Body of pancreas (tissue), 4 donors: Measurements from ENCODE around the gene LIN52. TPM values are rescaled to one million over a fixed set of nuclear protein-coding genes. Genes with fewer than 3 reads are reported as not detected.

Source experiments
- ATAC-seq: fragments of 150-250 bp; one replicate; pipeline ENCODE4 v1.9.1; 2016
- DNase-seq, 4 donors: peaks; one replicate each; pipeline ENCODE4 v3.0.0-alpha.2; 2019
- H3K27ac ChIP-seq, 4 donors: fragments of 200-600 bp; sonication (generic); 1 replicate in 3 of 4; 2 replicates in 1 of 4; pipeline versions ENCODE4 v1.5.1 to v1.6.1; 2016 to 2019; ENCODE audit warnings: mild to moderate bottlenecking in 1 of 4, mixed read lengths in 1 of 4, moderate library complexity in 1 of 4
- H3K27me3 ChIP-seq, 2 donors: fragments of 200-600 bp; sonication (generic); one replicate each; pipeline ENCODE4 v1.6.0; 2016; ENCODE audit warnings: mild to moderate bottlenecking in 1 of 2
- H3K36me3 ChIP-seq, 2 donors: fragments of 200-600 bp; sonication (generic); replicated peaks in 1 of 2; 2 replicates each; pipeline ENCODE4 v1.5.1; 2016; ENCODE audit warnings: low read depth in 2 of 2; ENCODE audit not compliant: insufficient read depth in 1 of 2
- H3K4me1 ChIP-seq: fragments of 200-600 bp; sonication (generic); one replicate; pipeline ENCODE4 v1.6.0; 2016
- H3K4me3 ChIP-seq, 2 donors: fragments of 200-600 bp; sonication (generic); 1 replicate in 1 of 2; 2 replicates in 1 of 2; pipeline ENCODE4 v1.5.1; 2016 to 2019
- H3K9me3 ChIP-seq, 3 donors: fragments of 200-600 bp; sonication (generic); 1 replicate in 2 of 3; 2 replicates in 1 of 3; pipeline ENCODE4 v1.5.1; 2016
- POLR2A ChIP-seq, 3 donors: fragments of 450-650 bp; IDR thresholded peaks; one replicate each; pipeline ENCODE4 v1.6.1; 2016; ENCODE audit warnings: antibody characterized with exemption in 3 of 3, mild to moderate bottlenecking in 2 of 3
- WGBS, 2 donors: methylation state at CpG; one replicate each; pipeline ENCODE4 v1.1.5; 2017; 5-methylcytosine and 5-hydroxymethylcytosine counted together
- intact Hi-C: fragments of 100-400 bp; cut with DNase I; formaldehyde crosslinking; loops from one replicate; pipeline ENCODE4 v1.15.1; 2023
- total RNA-seq, 2 donors: library from RNA; depleted of rRNA; stranded (reverse); fragments of >200 nt; gene quantifications; one replicate each; pipeline ENCODE4 v1.1.0, GENCODE V29; 2016
- TF ChIP-seq, protein P1 (sequence below), 7 experiments: fragments of 450-650 bp in 4 of 7; fragments of 200-600 bp in 3 of 7; sonication (generic) in 3 of 7; IDR thresholded peaks; one replicate each; pipeline ENCODE4 v1.5.1; 2016 to 2019; ENCODE audit warnings: antibody characterized with exemption in 7 of 7

LIN52 gene, protein sequence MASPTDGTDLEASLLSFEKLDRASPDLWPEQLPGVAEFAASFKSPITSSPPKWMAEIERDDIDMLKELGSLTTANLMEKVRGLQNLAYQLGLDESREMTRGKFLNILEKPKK
- 1 to 10 TPM; 3.9 to 4.6 TPM for total RNA-seq

DNA sequence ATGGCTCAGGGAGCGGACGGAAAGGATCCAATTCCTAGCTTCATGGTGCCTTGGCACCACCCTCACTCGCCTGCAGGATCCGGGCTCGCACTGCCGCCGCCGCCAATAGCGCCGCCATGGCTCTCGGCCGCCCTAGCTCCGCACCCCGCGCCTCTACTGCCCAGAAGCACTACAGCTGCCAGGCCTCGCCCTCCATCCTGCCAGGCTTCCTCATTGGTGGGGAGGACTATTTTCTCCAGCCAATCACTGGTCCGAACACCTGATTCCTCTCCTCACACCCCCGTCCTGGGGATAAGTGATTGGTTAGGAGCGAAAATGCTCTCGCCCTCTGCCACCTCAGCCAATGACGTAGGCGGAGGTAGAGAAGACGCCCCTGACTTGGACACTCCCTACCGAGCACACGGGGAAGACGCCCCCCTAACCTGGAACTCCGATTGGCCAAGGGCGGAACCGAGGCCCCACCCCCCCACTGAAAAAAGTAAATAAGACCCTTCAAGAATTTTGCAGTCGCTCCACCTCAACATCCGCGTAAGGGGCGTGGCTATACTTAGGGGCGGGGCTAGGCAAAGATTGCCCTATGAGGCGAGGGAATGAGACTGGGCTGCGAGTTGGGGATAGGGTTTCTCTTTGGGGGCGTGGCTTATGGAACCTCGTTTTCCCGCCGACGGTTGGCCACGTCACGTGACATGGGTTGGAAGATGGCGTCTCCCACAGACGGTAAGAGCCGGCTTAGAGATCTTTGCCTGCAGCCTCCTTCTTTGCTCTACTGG lies at the start of gene LIN52, which contains the start of gene ALDH6A1:
LIN52 (plus strand) TSS at position 680 of the 770 bp plus-strand sequence; CDS start at position 699, 19 bp downstream.
ALDH6A1 (minus strand) TSS at position 177 of the 770 bp plus-strand sequence; CDS start at position 118, 59 bp downstream.
- WGBS, 2 donors: 0% methylated on average over 27 to 46 of the region's 46 CpGs
- no peaks in the 10 kb centered on the region for H3K9me3 ChIP-seq
- peak; percentile 100 for DNase-seq
- no peaks in the 10 kb centered on the region for H3K36me3 ChIP-seq
- H3K4me1 ChIP-seq: peaks cover 48% of the 10 kb centered on the region
- H3K27ac ChIP-seq: peak within 1 kb of the TSS; percentile 87 to 97 (median 91)
- ATAC-seq: peak; percentile 96
- intact Hi-C loops: no loop called here
- peak within 1 kb of the TSS; percentile 65 to 93 for H3K4me3 ChIP-seq
- no peaks in the 10 kb centered on the region for H3K27me3 ChIP-seq
- TF ChIP-seq, protein P1, sequence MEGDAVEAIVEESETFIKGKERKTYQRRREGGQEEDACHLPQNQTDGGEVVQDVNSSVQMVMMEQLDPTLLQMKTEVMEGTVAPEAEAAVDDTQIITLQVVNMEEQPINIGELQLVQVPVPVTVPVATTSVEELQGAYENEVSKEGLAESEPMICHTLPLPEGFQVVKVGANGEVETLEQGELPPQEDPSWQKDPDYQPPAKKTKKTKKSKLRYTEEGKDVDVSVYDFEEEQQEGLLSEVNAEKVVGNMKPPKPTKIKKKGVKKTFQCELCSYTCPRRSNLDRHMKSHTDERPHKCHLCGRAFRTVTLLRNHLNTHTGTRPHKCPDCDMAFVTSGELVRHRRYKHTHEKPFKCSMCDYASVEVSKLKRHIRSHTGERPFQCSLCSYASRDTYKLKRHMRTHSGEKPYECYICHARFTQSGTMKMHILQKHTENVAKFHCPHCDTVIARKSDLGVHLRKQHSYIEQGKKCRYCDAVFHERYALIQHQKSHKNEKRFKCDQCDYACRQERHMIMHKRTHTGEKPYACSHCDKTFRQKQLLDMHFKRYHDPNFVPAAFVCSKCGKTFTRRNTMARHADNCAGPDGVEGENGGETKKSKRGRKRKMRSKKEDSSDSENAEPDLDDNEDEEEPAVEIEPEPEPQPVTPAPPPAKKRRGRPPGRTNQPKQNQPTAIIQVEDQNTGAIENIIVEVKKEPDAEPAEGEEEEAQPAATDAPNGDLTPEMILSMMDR (IDR thresholded peaks at IDR 0.05): peak in 4 of 7 experiments; percentile 14 to 30 (median 24)
- peak; percentile 98 for TF ChIP-seq POLR2A (IDR thresholded peaks at IDR 0.05)

DNA sequence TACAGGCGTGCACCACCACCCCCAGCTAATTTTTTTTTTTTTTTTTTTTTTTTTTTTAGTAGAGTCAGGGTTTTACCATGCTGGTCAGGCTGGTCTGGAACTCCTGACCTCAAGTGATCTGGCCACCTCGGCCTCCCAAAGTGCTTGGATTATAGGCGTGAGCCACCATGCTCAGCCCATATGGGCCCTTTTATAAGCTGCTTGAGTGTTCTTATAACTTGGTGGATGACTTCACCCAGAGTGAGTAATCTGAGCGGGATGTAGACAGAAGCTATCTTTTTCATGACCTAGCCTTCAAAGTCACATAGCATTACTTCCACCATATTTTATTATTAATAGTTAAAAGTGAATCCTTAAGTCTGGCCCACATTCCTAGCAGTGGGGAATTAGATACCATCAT lies 49.2 kb upstream of the LIN52 start:
- Histone ChIP-seq H3K27ac (no peak overlapping the region), H3K4me3 (no peak overlapping the region), H3K9me3 (no peaks in the 10 kb centered on the region), H3K4me1 (no peaks in the 10 kb centered on the region), H3K36me3 (no peaks in the 10 kb centered on the region), H3K27me3 (no peaks in the 10 kb centered on the region)
- no peak for DNase-seq
- 71 to 94% methylated on average over 4 of the region's 4 CpGs for WGBS, 2 donors
- no peak for ATAC-seq
- no peak for TF ChIP-seq POLR2A (IDR thresholded peaks at IDR 0.05)
- TF ChIP-seq, protein P1 (IDR thresholded peaks at IDR 0.05): no peak
- intact Hi-C loops: loop anchor here (10.0 kb wide), 1 partner anchor 311 kb away; no protein-coding TSS in a partner anchor

DNA sequence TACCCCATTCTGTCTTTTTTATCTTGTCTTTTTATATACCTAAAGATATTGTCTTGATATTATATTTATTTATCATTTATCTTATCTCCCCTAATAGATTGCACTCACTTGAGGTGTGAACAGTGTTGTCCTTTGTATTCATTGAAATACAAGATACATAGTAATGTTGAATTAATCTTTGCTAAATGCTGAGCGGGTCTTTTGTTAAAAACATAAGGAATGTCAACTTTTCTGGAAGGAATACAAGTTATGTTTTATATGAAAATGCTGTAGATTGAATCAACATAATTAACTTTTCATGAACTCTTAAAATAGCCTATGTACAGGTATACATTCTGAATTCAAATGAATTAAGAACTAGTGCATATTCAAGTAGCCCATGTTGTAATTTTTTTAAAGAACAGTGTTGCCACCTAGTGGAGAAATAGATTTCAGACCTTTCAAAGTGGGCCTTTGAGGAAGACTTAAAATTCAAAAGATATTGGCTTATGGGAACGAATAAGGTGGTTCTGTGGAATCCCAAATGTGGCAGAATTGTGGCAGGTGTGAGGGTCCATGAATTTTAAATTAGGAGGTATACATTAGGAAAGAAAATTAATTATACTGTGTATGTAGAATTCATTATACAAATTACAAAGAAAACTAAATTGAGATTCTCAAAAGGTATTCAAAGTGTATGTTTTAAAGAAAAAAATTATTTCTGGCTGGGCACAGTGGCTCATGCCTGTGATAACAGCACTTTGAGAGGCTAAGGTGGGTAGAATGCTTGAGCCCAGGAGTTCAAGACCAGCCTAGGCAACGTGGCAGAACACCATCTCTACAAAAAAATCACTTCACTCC lies 46.5 kb upstream of the LIN52 start:
- peak in 1 of 4 donors; percentile 21 for DNase-seq

DNA sequence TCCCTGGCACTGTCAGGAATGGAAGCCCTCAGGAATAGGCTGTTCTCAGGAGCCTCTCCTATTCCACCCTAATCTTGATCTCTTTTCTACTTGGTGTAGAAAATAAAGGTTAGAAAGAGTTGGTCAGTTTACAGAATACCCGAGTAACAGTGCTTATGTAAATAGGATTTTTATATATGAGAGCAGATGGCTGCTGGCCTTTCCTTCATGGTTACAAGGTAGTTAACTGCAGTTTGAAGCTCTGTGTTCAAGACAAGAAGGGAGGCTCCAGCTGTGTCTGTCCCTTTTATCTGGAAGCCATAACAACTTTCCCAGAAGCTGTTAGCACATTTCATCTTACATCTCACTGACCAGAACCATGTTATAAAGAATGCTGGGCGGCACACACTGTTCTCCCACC lies 42.5 kb upstream of the LIN52 start:
- no peak overlapping the region for H3K27ac ChIP-seq
- H3K4me1 ChIP-seq: no peaks in the 10 kb centered on the region
- intact Hi-C loops: no loop called here
- ATAC-seq: no peak
- no peaks in the 10 kb centered on the region for H3K27me3 ChIP-seq
- H3K36me3 ChIP-seq: no peaks in the 10 kb centered on the region
- WGBS, 2 donors: 60 to 75% methylated on average over 2 of the region's 2 CpGs
- no peak for DNase-seq
- TF ChIP-seq, protein P1 (IDR thresholded peaks at IDR 0.05): no peak
- no peak for TF ChIP-seq POLR2A (IDR thresholded peaks at IDR 0.05)
- H3K9me3 ChIP-seq: no peaks in the 10 kb centered on the region
- H3K4me3 ChIP-seq: no peak overlapping the region

More for the DNA sequence above, 46.5 kb upstream of the LIN52 start:
- Histone ChIP-seq H3K4me1 (no peaks in the 10 kb centered on the region), H3K9me3 (no peaks in the 10 kb centered on the region), H3K4me3 (no peak overlapping the region), H3K36me3 (no peaks in the 10 kb centered on the region), H3K27ac (no peak overlapping the region), H3K27me3 (no peaks in the 10 kb centered on the region)
- WGBS, 2 donors: 65 to 69% methylated on average over 3 of the region's 3 CpGs
- no peak for TF ChIP-seq POLR2A (IDR thresholded peaks at IDR 0.05)
- TF ChIP-seq, protein P1 (IDR thresholded peaks at IDR 0.05): peak; percentile 28 to 71 (median 64)
- peak; percentile 48 for ATAC-seq
- intact Hi-C loops: loop anchor here (10.0 kb wide), 1 partner anchor 313 kb away; no protein-coding TSS in a partner anchor
